Lower lobe of right lung (tissue), 2 donors: ENCODE results near the gene TENT4B. TPM values are rescaled to one million over a fixed set of nuclear protein-coding genes. Genes with fewer than 3 reads are reported as not detected.

Experiments used
- ATAC-seq, 2 donors: fragments of 200-7000 bp; cut with Tn5 transposase; one replicate each; pipeline ENCODE4 v1.9.1; 2020 to 2022; ENCODE audit warnings: mild to moderate bottlenecking in 2 of 2, moderate library complexity in 2 of 2
- DNase-seq: peaks from one replicate; pipeline ENCODE4 v3.0.0-alpha.2; 2020
- H3K27ac ChIP-seq: fragments of 200-600 bp; one replicate; pipeline ENCODE4 v1.8.0; 2022
- H3K27me3 ChIP-seq: fragments of 200-600 bp; one replicate; pipeline ENCODE4 v1.8.0; 2022; ENCODE audit warnings: low read depth
- H3K36me3 ChIP-seq: fragments of 200-600 bp; one replicate; pipeline ENCODE4 v1.8.0; 2022; ENCODE audit warnings: mild to moderate bottlenecking
- H3K4me1 ChIP-seq: fragments of 200-600 bp; one replicate; pipeline ENCODE4 v1.8.0; 2022
- H3K4me3 ChIP-seq: fragments of 200-600 bp; one replicate; pipeline ENCODE4 v1.8.0; 2022; ENCODE audit warnings: mild to moderate bottlenecking
- H3K9me3 ChIP-seq: fragments of 200-600 bp; one replicate; pipeline ENCODE4 v1.8.0; 2022
- intact Hi-C: fragments of 100-400 bp; cut with DNase I; formaldehyde crosslinking; loops from one replicate; pipeline ENCODE4 v1.11.0; 2022
- total RNA-seq: library from RNA; stranded (reverse); fragmentation: NEBNext Ultra II Directional; extraction: Animal tissue kit (Norgen Biotek cat#: 25700); gene quantifications from one replicate; pipeline ENCODE4 v1.2.1, GENCODE V29; 2021
- TF ChIP-seq, protein P1 (sequence below): fragments of 200-600 bp; IDR thresholded peaks from one replicate; pipeline ENCODE4 v1.8.0; 2022; ENCODE audit warnings: antibody characterized with exemption, mild to moderate bottlenecking
- donor health status: DM: no; HTN: yes; CAD: no; lungs with severe emphysema.

The TENT4B gene
- total RNA-seq, 1 donor from 2014 or later, result 12.8 TPM

DNA sequence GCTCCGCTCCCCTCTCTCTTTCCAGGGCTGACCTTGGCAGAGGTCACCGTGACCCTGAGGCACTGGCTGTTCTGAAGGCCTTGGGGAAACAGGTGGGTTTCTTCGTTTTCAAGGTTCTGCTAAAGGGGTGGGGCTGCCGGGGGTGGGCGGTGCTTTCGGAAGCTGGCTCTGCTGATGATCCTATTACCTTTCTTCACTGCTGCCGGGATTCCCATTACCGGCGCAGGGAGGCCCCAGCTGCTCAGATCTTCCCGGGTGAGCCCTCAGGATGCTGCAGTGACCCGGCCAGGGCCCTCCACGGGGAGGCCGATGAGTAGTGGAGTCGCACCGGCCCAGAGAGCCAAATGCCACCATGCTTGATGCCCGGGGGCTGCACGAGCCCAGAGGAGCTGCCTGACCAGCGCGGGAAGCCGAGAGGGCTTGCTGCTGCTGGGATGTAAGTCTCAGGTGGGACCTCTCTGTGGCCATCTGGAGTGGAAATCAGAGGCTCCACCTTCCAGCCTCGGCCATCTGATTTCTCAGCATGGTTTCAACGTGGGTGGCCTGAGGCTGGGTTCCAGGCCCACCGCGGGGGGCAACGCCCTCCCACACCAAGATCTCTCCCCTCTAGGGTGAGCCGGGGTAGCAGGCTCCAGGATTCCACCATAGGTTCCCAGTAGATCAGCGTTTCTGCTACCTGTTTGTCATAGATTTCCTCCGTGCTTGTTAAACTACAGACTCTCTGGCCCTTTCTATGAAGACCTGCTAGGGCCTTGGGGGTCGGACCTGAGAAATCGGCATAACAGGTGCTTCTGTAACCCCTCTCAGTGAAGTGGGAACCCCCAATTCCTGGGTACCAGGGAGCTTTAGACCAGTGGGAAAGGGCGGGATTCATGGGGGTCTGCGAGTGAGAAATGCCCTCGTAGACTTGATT, 91.7 kb downstream of the TENT4B start:
- Histone ChIP-seq H3K9me3 (no peaks in the 10 kb centered on the region), H3K36me3 (no peaks in the 10 kb centered on the region), H3K27ac (peak overlapping the region; percentile 46), H3K27me3 (no peaks in the 10 kb centered on the region), H3K4me1 (peaks cover 31% of the 10 kb centered on the region), H3K4me3 (peak overlapping the region; percentile 76)
- intact Hi-C loops, result no loop called here
- DNase-seq (no peak), ATAC-seq (no peak)
- TF ChIP-seq, protein P1, sequence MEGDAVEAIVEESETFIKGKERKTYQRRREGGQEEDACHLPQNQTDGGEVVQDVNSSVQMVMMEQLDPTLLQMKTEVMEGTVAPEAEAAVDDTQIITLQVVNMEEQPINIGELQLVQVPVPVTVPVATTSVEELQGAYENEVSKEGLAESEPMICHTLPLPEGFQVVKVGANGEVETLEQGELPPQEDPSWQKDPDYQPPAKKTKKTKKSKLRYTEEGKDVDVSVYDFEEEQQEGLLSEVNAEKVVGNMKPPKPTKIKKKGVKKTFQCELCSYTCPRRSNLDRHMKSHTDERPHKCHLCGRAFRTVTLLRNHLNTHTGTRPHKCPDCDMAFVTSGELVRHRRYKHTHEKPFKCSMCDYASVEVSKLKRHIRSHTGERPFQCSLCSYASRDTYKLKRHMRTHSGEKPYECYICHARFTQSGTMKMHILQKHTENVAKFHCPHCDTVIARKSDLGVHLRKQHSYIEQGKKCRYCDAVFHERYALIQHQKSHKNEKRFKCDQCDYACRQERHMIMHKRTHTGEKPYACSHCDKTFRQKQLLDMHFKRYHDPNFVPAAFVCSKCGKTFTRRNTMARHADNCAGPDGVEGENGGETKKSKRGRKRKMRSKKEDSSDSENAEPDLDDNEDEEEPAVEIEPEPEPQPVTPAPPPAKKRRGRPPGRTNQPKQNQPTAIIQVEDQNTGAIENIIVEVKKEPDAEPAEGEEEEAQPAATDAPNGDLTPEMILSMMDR, result no peak

DNA sequence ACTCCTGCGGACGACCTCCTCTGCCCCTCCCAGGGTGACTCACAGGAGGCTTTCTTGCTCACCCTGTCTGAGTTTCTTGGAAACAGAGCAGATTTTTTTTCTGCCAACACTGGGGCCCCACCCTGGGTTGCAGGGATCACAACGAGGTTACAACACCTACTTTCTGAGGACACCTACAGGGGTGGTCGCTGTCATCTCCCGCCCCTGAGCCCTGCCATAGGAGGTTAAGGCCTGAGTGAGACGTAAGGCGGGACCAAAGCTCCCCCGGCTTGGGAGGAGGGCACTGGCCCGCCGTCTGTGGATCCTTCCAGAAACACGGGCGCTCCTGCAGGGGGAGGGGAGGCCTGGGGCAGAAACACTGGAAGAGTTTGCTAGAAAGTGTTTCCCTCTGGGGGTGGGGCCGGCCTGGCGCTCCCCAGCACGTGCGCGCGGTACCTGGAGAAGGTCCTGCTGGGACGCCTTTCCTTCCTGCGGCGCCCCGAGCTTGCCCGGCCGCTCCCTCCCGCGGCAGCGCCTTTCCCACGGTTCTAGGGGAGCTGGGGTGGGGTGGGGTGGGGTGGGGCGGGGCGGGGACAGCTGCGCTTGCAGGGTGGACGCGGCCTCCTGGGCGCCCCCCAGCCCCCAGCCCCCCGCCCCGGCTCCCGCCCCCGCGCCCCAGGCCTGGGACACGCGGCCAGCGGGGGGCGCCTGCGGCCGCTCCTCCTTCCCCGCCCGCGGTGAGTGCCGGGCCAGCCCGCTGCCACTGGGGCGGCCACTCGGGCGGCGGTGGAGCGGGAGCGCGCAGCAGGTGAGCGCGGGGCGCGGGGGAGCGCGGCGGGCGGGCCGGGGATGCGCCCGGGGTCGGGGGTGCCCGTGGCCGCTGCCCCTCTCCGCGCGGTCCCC, 92.6 kb downstream of the TENT4B start:
- H3K4me1 ChIP-seq, result peaks cover 40% of the 10 kb centered on the region
- peak; percentile 76 to 84 for ATAC-seq
- no peaks in the 10 kb centered on the region for H3K36me3 ChIP-seq
- peak overlapping the region; percentile 76 for H3K4me3 ChIP-seq
- peak overlapping the region; percentile 73 for H3K27ac ChIP-seq
- DNase-seq, result peak; percentile 77
- no peaks in the 10 kb centered on the region for H3K9me3 ChIP-seq
- intact Hi-C loops, result no loop called here
- TF ChIP-seq, protein P1, result peak; percentile 19
- H3K27me3 ChIP-seq, result no peaks in the 10 kb centered on the region

DNA sequence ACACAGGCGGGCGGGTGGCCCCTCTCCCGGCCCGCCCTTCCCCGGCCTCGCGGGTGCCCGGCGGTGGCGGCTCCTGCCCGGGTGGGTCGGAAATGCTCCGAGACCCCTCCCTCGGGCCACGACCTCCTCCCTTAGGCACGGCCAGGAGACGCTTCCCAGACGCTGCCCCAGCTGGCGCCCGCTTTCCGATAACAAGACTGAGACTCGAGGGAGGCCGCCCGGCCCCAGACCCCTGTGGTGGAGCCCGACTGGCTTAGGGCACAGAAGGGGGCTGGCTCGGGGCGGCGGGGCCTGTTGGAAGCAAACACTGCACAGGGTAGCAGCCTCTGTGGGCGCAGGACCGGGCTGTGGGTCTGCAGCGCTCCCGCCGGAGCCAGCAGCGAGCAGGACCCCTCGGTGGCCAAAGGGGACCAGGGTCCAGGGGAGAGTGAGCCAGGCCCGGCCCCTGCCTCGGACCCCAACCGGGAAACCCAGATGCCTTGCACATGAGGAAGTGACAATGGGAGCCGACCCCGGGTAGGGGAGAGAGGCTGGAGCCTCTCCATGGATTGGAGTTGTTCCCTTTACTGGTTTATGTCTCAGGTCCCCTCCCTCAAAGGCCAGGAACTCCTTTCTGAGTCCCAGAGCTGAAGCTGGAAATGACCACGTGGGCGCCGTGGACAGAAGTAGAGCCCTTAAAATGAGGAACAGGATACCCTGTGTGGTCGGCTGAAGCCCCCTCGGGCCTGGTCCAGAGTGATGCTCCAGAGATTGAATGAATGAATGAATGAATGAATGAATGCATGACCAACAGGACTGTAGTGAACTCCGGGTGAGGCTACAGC, 93.4 kb downstream of the TENT4B start:
- H3K4me1 ChIP-seq, result peaks cover 48% of the 10 kb centered on the region
- TF ChIP-seq, protein P1, result no peak
- H3K36me3 ChIP-seq, result no peaks in the 10 kb centered on the region
- no peaks in the 10 kb centered on the region for H3K9me3 ChIP-seq
- intact Hi-C loops, result no loop called here
- H3K4me3 ChIP-seq, result peak overlapping the region; percentile 76
- ATAC-seq (peak; percentile 2 to 3), DNase-seq (peak; percentile 63)
- H3K27me3 ChIP-seq, result no peaks in the 10 kb centered on the region
- H3K27ac ChIP-seq, result peak overlapping the region; percentile 73

DNA sequence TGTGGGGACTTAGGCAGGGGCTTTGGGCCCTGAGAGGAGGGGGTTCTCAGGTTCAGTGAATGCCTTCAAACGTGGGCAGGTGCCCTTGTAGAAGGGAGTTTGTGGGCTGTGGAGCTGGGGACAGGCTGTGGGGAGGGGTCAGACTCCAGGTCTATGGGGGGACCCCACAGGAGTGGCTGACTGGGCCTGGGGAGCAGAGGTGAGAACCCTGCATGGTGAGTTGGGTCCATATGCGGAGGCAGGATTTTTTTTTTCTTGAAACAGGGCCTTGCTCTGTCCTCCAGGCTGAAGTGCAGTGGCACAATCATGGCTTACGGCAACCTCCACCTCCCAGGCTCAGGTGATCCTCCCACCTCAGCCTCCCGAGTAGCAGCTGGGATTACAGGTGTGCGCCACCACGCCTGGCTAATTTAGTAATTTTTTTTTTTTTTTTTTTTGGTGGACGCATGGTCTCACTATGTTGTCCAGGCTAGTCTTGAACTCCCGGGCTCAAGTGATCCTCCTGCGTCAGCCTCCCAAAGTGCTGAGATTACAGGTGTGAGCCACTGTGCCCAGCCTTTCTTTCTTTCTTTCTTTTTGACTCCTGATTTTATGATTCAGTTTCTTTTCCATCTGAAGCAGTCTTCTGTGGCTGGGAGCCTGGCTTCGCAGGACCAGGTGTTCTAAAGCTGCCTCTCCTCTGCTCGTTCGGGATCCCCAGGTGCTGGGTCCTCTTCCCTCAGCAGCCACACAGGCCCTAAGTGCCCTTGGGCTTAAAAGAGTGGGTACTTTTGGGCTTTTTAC, 94.2 kb downstream of the TENT4B start:
- peaks cover 56% of the 10 kb centered on the region for H3K4me1 ChIP-seq
- peak overlapping the region; percentile 73 for H3K27ac ChIP-seq
- H3K9me3 ChIP-seq, result no peaks in the 10 kb centered on the region
- no peak for DNase-seq
- H3K36me3 ChIP-seq, result no peaks in the 10 kb centered on the region
- TF ChIP-seq, protein P1, result no peak
- peak overlapping the region; percentile 76 for H3K4me3 ChIP-seq
- ATAC-seq, result no peak
- intact Hi-C loops, result no loop called here
- H3K27me3 ChIP-seq, result no peaks in the 10 kb centered on the region
